Astrocyte of the cerebellum (primary cell): Measurements from ENCODE around the gene STARD8.
"Not testable (repeated sequence)": the region's sequence is repeated elsewhere in the genome, so short reads cannot be mapped to it uniquely, and the experiment has no call there.

Source experiments
- DNase-seq: peaks from one replicate; pipeline ENCODE4 v3.0.0-alpha.2; 2011; ENCODE audit warnings: low read depth
- H3K4me3 ChIP-seq: 2 replicates; pipeline ENCODE4 v1.5.1; 2011; ENCODE audit warnings: mild to moderate bottlenecking, low read depth, low read length, moderate library complexity
- in situ Hi-C: cut with HindIII; loops from 2 replicates; pipeline ENCODE4 v1.10.0; 2017; ENCODE audit warnings: low sequenced_read_pairs
- TF ChIP-seq, protein P1 (sequence below): IDR thresholded peaks from 2 replicates; pipeline ENCODE4 v1.5.1; 2012; ENCODE audit warnings: low read length, low read depth, moderate library complexity, mild to moderate bottlenecking; ENCODE audit errors: missing control alignments

Gene STARD8

GRCh38 chrX:68685685-68686084 is 38.2 kb downstream of the STARD8 start:
- no peak for DNase-seq
- in situ Hi-C loops = no loop called here
- TF ChIP-seq, protein P1, sequence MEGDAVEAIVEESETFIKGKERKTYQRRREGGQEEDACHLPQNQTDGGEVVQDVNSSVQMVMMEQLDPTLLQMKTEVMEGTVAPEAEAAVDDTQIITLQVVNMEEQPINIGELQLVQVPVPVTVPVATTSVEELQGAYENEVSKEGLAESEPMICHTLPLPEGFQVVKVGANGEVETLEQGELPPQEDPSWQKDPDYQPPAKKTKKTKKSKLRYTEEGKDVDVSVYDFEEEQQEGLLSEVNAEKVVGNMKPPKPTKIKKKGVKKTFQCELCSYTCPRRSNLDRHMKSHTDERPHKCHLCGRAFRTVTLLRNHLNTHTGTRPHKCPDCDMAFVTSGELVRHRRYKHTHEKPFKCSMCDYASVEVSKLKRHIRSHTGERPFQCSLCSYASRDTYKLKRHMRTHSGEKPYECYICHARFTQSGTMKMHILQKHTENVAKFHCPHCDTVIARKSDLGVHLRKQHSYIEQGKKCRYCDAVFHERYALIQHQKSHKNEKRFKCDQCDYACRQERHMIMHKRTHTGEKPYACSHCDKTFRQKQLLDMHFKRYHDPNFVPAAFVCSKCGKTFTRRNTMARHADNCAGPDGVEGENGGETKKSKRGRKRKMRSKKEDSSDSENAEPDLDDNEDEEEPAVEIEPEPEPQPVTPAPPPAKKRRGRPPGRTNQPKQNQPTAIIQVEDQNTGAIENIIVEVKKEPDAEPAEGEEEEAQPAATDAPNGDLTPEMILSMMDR = no peak
- H3K4me3 ChIP-seq = no peak overlapping the region

DNA sequence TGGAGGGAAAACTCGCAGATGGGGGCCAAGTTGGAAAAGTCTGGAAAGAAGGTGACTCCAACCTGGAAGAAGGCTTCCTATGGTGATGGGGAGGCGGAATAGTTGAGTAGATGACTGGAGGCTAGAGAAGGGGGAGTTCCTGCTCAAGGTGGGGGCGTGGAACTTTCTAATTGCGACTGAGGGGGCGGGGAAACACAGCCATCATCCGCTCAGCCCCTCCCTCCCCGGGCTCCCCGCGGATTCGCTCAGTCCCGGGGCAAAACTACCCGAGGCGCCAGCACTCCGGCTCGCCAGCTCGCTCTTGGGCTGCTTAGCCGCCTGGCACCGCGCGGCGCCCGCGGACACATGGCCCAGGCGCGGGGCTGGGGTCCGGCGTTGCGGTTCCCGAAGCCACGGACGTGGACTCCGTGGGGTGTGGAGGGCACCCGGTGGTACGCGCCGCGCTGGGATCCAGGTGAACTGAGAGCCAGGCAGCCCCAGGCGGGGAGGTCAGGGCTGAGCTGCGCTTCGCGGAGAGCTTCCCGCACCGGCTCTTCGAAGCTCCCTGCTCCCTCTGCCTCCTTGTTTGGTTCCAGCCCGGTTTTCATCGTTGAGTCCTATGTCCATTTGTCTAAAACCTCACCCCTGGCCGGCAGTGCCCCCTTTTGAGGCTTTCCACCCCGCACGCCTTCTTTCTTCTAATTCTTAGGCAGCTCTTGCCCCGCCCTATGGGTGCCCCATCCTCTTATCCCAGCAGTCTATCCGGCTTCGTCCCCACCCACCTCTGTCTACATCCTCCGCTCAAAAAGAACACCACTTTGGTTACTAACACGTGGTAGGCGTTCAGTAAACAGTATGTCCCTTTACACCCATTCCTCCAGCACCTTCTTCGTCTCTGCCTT is 38.9 kb downstream of the STARD8 start:
- peak overlapping the region; percentile 28 for H3K4me3 ChIP-seq
- in situ Hi-C loops = no loop called here

GRCh38 chrX:68688931-68689330 is 41.5 kb downstream of the STARD8 start:
- in situ Hi-C loops, DNase-seq, H3K4me3 ChIP-seq: not testable (repeated sequence)

More for the DNA sequence above, 38.9 kb downstream of the STARD8 start:
- TF ChIP-seq, protein P1 = no peak
- no peak for DNase-seq

- TF ChIP-seq, protein P1 = no peak
- in situ Hi-C loops = no loop called here
- no peak for DNase-seq
- no peak overlapping the region for H3K4me3 ChIP-seq
Measured at GRCh38 chrX:68690936-68691501, 43.6 kb downstream of the STARD8 start.

DNA sequence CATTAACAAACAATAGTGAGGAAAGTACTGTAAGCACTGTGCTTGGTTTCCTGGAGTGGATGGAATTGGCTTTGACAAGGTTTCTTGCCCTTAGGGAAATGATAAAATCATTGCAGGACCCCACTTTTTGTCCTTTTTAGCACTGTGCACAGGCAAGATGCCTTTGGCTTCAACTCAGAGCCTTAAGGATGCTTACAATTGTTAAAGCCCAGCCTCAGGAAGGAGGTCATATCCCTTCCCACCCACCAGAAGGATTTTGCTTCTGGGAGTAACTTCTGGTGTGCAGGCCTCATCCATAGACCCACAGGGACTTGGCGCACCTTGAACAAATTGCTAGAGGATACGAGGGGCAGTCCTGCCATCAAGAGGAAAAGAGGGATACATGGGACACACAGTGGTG is 44.5 kb downstream of the STARD8 start:
- no peak for DNase-seq
- H3K4me3 ChIP-seq = no peak overlapping the region
- in situ Hi-C loops = no loop called here
- TF ChIP-seq, protein P1 = no peak

- TF ChIP-seq, protein P1 = no peak
- DNase-seq = no peak
- H3K4me3 ChIP-seq = no peak overlapping the region
- in situ Hi-C loops = no loop called here
Measured at GRCh38 chrX:68692651-68693050, 45.2 kb downstream of the STARD8 start.
